Measurements from ENCODE around the gene LIN7C.
A peak's percentile ranks its signal among the peaks of the same experiment; 100 is the strongest.

LIN7C gene

DNA sequence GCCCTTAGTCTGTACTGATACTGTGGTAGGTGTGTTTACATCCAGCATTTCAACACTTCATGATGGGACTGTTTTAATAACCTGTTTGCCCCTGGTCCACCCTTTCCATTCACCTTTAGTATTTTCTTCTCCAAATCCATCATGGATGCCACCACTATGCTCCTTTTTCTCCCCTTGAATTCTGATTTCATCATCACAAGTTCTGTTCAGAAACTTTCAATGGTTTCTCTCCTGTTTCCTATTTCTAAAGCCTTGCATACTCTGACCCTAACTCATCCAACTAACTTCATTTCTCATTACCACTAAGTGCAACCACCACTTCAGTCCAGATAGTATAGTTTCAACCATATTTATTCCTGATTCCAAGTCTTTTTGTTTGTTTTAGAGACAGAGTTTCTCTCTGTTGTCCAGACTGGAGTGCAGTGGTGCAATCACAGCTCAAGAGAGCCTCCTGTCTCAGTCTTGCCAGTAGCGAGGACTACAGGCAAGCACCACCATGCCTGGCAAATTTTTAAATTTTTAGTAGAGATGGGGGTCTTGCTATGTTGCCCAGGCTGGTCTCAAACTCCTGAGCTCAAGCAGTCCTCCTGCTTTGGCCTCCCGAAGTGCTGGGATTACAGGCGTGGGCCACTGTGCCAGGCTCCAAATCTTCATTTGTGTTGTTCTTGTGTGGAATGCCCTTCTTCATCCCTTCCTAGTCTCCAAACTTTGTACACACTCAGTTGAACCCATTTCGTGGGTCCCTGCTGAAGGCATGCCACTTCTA lies 1.2 kb upstream of the LIN7C start:
- no peak for DNase-seq

DNA sequence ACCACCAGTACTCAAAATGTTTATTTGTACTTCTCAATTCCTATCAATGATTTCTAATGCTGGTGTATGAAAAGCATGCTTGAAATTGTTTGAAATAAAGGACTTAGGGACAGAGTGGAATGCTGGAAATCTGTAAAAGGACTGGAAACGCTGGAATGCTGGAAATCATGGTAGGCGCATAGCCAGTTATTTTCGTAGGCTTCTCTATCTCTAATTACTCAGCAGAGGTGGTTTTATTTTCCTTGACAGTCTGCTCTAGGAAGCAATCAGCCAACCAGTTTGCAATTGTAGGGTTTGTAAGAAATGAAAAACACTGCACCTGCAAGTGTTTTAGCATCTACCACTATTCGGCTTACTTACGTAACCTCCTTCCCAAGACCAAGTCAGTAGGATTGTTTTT lies 788 bp downstream of the LIN7C start:
- DNase-seq: no peak

GRCh38 chr11:27504205-27504604 lies 2.4 kb downstream of the LIN7C start:
- DNase-seq: no peak

GRCh38 chr11:27501100-27501499 lies 5.5 kb downstream of the LIN7C start:
- DNase-seq: no peak

DNA sequence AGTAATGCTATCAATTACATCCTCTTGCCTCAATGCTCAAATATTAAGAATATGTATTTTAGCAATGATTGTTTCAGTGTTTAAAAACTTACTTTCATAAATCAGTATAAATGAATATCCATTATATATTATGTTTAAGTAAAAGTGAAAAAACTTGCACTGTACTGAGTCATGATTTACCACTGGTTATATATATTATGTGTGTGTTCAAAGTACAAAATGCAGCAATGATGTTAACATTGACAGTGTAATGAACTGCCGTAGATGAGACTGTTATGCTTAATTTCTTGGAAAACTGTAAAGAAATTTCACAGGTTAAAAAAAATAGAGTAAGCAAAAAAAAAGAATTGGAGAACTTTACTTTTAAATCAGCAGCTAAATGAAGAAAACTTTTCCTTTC lies 8.7 kb downstream of the LIN7C start:
- DNase-seq: no peak

- no peak for DNase-seq
Observed at GRCh38 chr11:27497284-27497866, 9.2 kb downstream of the LIN7C start.

GRCh38 chr11:27496461-27496860 lies 10.1 kb downstream of the LIN7C start:
- no peak for DNase-seq

- DNase-seq: no peak
Observed at GRCh38 chr11:27495710-27496300, 10.8 kb downstream of the LIN7C start.

GRCh38 chr11:27489092-27489491 lies 17.5 kb downstream of the LIN7C start:
- DNase-seq: no peak

DNA sequence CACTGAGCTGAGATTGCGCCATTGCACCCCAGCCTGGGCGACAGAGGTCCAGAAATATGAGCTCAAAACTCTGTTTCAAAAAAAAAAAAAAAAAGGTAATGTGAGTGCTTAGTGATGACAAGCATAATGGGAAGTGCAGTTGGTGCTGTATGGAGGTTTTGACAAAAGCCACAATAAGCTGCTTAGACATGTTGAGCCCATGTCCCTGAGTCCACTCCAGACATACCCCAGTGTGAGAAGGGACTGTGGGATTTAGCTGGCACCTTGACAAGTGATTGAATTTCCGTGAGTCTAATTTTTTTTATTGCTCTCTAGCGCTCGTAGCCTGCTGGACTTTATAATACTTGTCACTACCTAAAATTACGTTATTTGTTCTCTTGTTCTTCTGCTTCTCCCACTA lies 18.9 kb downstream of the LIN7C start:
- DNase-seq: no peak

- peak in 1 of 2 experiments; percentile 32 for DNase-seq
Observed at GRCh38 chr11:27485930-27486773, 20.4 kb downstream of the LIN7C start.

- DNase-seq: no peak
Observed at GRCh38 chr11:27482793-27483192, 23.8 kb downstream of the LIN7C start.

DNA sequence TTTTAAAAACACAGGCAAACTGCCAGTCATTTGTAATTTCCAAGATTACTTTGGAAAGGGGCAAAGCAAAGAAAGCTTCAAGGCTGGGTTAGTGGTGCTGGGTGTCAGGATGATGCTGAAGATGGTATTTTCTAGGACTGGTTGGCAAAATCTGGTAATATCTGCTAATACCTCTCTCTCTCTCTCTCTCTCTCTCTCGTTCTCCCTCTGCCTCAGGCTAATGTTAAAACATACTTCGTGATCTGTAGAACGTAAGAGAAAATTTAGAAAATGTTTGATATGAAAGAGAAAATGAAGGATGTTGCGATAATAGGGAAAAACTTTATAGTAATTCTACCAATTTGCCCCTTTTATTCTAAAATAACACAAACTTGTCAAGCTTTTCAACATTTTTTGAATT lies 24.6 kb downstream of the LIN7C start:
- no peak for DNase-seq

- no peak for DNase-seq
Observed at GRCh38 chr11:27477831-27478230, 28.7 kb downstream of the LIN7C start.

GRCh38 chr11:27477243-27477642 lies 29.3 kb downstream of the LIN7C start:
- DNase-seq: no peak

- DNase-seq: no peak
Observed at GRCh38 chr11:27475622-27476021, 30.9 kb downstream of the LIN7C start.

- DNase-seq: no peak
Observed at GRCh38 chr11:27473017-27473406, 33.6 kb downstream of the LIN7C start.

DNA sequence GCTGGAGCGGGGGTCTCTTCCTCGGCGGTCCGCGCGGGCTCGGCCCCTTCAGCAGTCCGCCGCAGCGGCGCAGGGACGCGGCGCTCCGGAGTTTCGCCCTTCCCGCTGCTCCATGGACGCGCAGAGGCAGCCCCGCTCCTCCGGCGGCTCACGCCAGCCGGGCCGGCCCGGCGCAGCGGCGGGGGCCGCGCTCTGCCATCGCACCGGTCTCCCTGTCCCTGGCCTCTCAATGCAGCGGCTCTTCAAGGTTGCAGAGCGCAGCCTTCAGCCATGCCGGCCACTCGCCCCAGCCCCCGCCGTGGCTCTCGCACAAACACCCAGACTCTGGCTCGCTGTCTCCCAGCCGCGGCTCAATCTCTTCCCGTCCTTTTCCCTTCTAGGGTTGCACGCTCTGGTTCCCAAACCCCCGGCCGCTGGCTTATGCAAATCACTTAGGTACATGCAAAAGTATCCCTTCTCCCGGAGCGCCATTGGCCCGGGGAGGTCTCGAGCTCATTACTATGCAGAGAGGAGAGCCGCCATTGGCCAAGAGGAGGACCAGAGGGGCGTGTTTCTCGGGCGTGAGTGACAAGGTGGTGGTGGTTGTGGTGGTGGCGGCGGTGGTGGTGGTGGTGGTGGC lies 34.1 kb downstream of the LIN7C start, which contains the start of gene LGR4:
LGR4 (minus strand) TSS at position 393 of the 619 bp plus-strand sequence. CDS start 488 bp downstream, outside the sequence.
- peak; percentile 86 to 89 for DNase-seq

- DNase-seq: no peak
Observed at GRCh38 chr11:27471589-27472397, 34.8 kb downstream of the LIN7C start.

DNA sequence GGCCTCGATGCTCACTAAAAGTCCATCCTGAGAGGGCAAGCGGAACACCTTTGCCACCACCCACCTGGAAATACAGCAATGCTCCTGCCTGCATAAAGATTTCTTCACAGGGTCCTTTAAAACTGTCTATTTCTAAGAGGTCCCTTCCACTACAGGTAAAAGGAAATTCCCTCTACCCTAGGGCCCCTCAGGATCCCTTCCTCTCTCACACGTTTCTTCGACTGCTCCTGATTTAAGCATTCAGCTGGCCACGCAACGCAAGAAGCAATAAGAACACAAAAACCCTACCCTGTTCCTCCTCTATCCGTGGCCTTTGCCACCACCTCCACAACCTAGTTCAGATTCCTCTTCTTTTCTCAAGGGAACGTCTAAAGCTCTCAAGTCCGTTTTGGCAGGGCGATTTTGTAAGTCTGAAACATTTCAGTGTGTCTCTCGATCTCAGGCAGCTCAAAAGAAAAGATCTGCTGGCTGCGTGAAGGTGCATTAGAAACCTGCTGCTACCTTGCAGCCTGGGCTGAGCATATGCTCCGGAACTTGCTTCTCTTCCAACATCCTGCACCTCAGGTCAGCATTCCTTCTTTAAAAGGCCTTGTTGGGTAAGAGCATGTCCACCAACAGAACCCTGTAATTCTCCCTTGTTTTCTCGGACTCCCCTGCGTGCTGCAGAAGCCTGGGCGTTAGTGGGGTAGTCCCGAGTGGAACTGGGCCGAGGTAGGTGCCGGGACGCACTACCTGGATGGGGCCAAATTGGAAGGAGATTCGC lies 35.6 kb downstream of the LIN7C start:
- DNase-seq: no peak

GRCh38 chr11:27470166-27470565 lies 36.4 kb downstream of the LIN7C start:
- no peak for DNase-seq
